GM12878 (cell line): ENCODE data around the gene EIF2D. TPM values are rescaled to one million over a fixed set of nuclear protein-coding genes. Genes with fewer than 3 reads are reported as not detected.

Source experiments
- ASH2L ChIP-seq: fragments of 300-600, 200-600 bp; sonication (generic); IDR thresholded peaks from 2 replicates; pipeline ENCODE4 v1.6.1; 2017; ENCODE audit warnings: low read depth, mild to moderate bottlenecking, borderline replicate concordance
- BHLHE40 ChIP-seq, 2 experiments: fragments of 450-650 bp in 1 of 2; IDR thresholded peaks; 2 replicates each; pipeline ENCODE4 v1.6.1; 2011 to 2017; ENCODE audit warnings: low read depth in 2 of 2, borderline replicate concordance in 1 of 2, improper control_type of control experiment in 1 of 2, low read length in 1 of 2, mild to moderate bottlenecking in 1 of 2
- E2F4 ChIP-seq: IDR thresholded peaks from 2 replicates; pipeline ENCODE4 v1.6.1; 2012; ENCODE audit warnings: low read depth, low read length, improper control_type of control experiment
- MTA3 ChIP-seq: IDR thresholded peaks from 2 replicates; pipeline ENCODE4 v1.6.1; 2012; ENCODE audit warnings: low read length, inconsistent platforms, borderline replicate concordance
- NBN ChIP-seq: fragments of 450-650 bp; IDR thresholded peaks from 2 replicates; pipeline ENCODE4 v1.6.1; 2016
- NKRF ChIP-seq: fragments of 450-650 bp; conservative IDR thresholded peaks from 2 replicates; pipeline ENCODE4 v1.6.1; 2017; ENCODE audit warnings: mild to moderate bottlenecking, moderate library complexity
- PBX3 ChIP-seq: IDR thresholded peaks from 2 replicates; pipeline ENCODE4 v1.6.1; 2011; ENCODE audit warnings: mild to moderate bottlenecking, low read depth, low read length, moderate library complexity; ENCODE audit not compliant: insufficient replicate concordance
- PML ChIP-seq: IDR thresholded peaks from 2 replicates; pipeline ENCODE4 v1.6.1; 2012; ENCODE audit warnings: low read length, inconsistent platforms
- RCOR1 ChIP-seq: conservative IDR thresholded peaks from 2 replicates; pipeline ENCODE4 v1.6.1; 2012; ENCODE audit warnings: low read depth, low read length, improper control_type of control experiment
- SREBF1 ChIP-seq: IDR thresholded peaks from 2 replicates; pipeline ENCODE4 v1.6.1; 2012; ENCODE audit warnings: mild to moderate bottlenecking, low read length
- SREBF2 ChIP-seq: IDR thresholded peaks from 2 replicates; pipeline ENCODE4 v1.6.1; 2012; ENCODE audit warnings: mild to moderate bottlenecking, low read length
- SRF ChIP-seq, 2 experiments: IDR thresholded peaks; 2 replicates each; pipeline ENCODE4 v1.6.1; 2011; ENCODE audit warnings: low read depth in 2 of 2, low read length in 2 of 2, mild to moderate bottlenecking in 1 of 2, moderate library complexity in 1 of 2
- STAT3 ChIP-seq: IDR thresholded peaks from 2 replicates; pipeline ENCODE4 v1.6.1; 2011; ENCODE audit warnings: low read depth, low read length, improper control_type of control experiment
- TARDBP ChIP-seq: IDR thresholded peaks from 2 replicates; pipeline ENCODE4 v1.6.1; 2016; ENCODE audit warnings: borderline replicate concordance
- ZNF207 ChIP-seq: fragments of 450-650 bp; IDR thresholded peaks from 2 replicates; pipeline ENCODE4 v1.6.1; 2014; ENCODE audit warnings: antibody characterized with exemption, mild to moderate bottlenecking, borderline replicate concordance
- ZNF217 ChIP-seq: fragments of 450-650 bp; IDR thresholded peaks from 2 replicates; pipeline ENCODE4 v1.6.1; 2017; ENCODE audit warnings: antibody characterized with exemption, mild to moderate bottlenecking
- ZNF592 ChIP-seq: fragments of 450-650 bp; IDR thresholded peaks from 2 replicates; pipeline ENCODE4 v1.6.1; 2017; ENCODE audit warnings: mild to moderate bottlenecking, moderate library complexity
- polyA plus RNA-seq, 11 experiments: library from polyadenylated mRNA; depleted of rRNA in 4 of 11; unstranded in 6 of 11; stranded (reverse) in 5 of 11; fragments of >200 nt; fragmentation: Nextera tagmentation in 4 of 11; fragmentation: Illumina TruSeq in 1 of 11; extraction: Ambion mirVana in 4 of 11; extraction: Trizol in 1 of 11; gene quantifications; 1 replicate in 1 of 11; 2 replicates in 10 of 11; pipeline versions ENCODE4 v1.2.1 to v1.2.3, GENCODE V29; 2011 to 2016; ENCODE audit warnings: inconsistent platforms in 2 of 11, missing spikeins in 2 of 11, low read depth in 1 of 11
- total RNA-seq, 4 experiments: library from RNA; depleted of rRNA in 3 of 4; stranded (reverse); fragments of >200 nt in 3 of 4; fragmentation: Illumina TruSeq in 1 of 4; extraction: Trizol in 1 of 4; gene quantifications; 2 replicates each; pipeline versions ENCODE4 v1.2.1 to v1.2.3, GENCODE V29; 2013 to 2021
- TF ChIP-seq, protein P1 (sequence below): IDR thresholded peaks from 2 replicates; pipeline ENCODE4 v1.6.1; 2012; ENCODE audit warnings: low read depth, low read length, improper control_type of control experiment
- TF ChIP-seq, protein P2 (sequence below): fragments of 450-650 bp; IDR thresholded peaks from 2 replicates; pipeline ENCODE4 v1.6.1; 2017; ENCODE audit warnings: mild to moderate bottlenecking, low read depth, inconsistent platforms; ENCODE audit not compliant: poor library complexity, severe bottlenecking

Gene EIF2D
- total and polyA plus RNA-seq, 10 of the 15 experiments (the other 5 are each of a cell fraction or from before 2014, with no cell fraction given): 65.2 to 133 (median 79.0) TPM

- TF ChIP-seq NKRF: peak; percentile 86
- TF ChIP-seq ASH2L: peak; percentile 84; the same call in 1 of the 2 replicates
- TF ChIP-seq SREBF1: peak; percentile 72; the same call in 1 of the 2 replicates
- no peak for TF ChIP-seq STAT3
- TF ChIP-seq ZNF207: peak; percentile 100
- TF ChIP-seq ZNF217: peak; percentile 76
- no peak for TF ChIP-seq MTA3
- no peak for TF ChIP-seq PBX3
- TF ChIP-seq ZNF592: peak; percentile 91
- TF ChIP-seq PML: peak; percentile 93
- TF ChIP-seq NBN: peak; percentile 96
- TF ChIP-seq SRF (IDR thresholded peaks at IDR 0.05; ENCODE audit: low read depth in 2 of 2, low read length in 2 of 2): peak in 1 of 2 experiments; percentile 90; a peak in 2 of 4 replicates
- TF ChIP-seq, protein P1, sequence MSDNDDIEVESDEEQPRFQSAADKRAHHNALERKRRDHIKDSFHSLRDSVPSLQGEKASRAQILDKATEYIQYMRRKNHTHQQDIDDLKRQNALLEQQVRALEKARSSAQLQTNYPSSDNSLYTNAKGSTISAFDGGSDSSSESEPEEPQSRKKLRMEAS: peak; percentile 87
- TF ChIP-seq RCOR1: no peak
- no peak for TF ChIP-seq E2F4
- TF ChIP-seq BHLHE40 (IDR thresholded peaks at IDR 0.05; ENCODE audit: borderline replicate concordance in 1 of 2, low read depth in 2 of 2, low read length in 1 of 2): peak; percentile 57 to 78
- peak; percentile 87 for TF ChIP-seq TARDBP
- no peak for TF ChIP-seq SREBF2
- TF ChIP-seq, protein P2, sequence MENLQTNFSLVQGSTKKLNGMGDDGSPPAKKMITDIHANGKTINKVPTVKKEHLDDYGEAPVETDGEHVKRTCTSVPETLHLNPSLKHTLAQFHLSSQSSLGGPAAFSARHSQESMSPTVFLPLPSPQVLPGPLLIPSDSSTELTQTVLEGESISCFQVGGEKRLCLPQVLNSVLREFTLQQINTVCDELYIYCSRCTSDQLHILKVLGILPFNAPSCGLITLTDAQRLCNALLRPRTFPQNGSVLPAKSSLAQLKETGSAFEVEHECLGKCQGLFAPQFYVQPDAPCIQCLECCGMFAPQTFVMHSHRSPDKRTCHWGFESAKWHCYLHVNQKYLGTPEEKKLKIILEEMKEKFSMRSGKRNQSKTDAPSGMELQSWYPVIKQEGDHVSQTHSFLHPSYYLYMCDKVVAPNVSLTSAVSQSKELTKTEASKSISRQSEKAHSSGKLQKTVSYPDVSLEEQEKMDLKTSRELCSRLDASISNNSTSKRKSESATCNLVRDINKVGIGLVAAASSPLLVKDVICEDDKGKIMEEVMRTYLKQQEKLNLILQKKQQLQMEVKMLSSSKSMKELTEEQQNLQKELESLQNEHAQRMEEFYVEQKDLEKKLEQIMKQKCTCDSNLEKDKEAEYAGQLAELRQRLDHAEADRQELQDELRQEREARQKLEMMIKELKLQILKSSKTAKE: no peak
Observed at GRCh38 chr1:206612129-206612876, at the start of gene EIF2D (continued).
